ENCODE measurements around the gene HOXB1.
"Not testable (repeated sequence)": the region's sequence is repeated elsewhere in the genome, so short reads cannot be mapped to it uniquely, and the experiment has no call there.

GRCh38 chr17:48535793-48536559 lies 5.2 kb upstream of the HOXB1 start:
- TF ChIP-seq TAF1 (IDR thresholded peaks at IDR 0.05; ENCODE audit: borderline replicate concordance, low read depth, low read length); POLR2AphosphoS5 (IDR thresholded peaks at IDR 0.05; ENCODE audit: low read depth, low read length); POLR2A (IDR thresholded peaks at IDR 0.05; ENCODE audit: low read depth, low read length): not testable (repeated sequence)

Data from GM12892 (cell line).